CD1c-positive myeloid dendritic cell (primary cell): Measurements from ENCODE around the gene RPL38.
"Not testable (repeated sequence)": the region's sequence is repeated elsewhere in the genome, so short reads cannot be mapped to it uniquely, and the experiment has no call there.

Source experiments
- DNase-seq: peaks from one replicate; pipeline ENCODE4 v3.0.0-alpha.2; 2016; ENCODE audit errors: extremely low spot score

Gene RPL38

DNA sequence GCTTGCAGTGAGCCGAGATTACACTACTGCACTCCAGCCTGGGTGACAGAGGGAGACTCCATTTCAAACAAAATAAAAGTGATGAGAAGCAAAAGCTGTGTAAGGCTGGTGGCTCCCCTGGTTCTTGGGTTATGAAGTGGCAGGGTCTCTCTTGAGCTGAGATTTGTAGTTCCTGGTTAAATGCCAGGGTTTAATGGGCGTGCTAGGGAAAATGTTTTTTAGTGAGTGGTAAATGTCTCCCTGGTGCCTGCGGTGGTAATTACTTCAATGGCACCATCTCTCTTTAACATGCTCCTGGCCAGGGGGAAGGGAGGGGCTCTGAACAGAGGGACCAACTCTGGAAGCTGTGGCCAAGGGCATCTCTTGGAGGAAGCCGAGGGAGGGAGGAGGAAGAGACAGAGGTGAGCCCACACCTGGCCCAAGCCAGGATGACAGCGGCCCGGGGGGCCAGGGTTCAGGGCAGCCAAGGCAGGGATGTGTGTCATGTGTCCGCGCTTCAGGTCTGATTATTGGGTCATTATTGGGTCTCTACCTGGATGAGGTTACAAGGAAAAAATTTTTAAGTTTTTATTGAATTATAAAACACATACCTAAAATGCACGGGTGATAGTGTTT is 17.8 kb upstream of the RPL38 start:
- no peak for DNase-seq

- no peak for DNase-seq
Observed at GRCh38 chr17:74186498-74186897, 17.0 kb upstream of the RPL38 start.

DNA sequence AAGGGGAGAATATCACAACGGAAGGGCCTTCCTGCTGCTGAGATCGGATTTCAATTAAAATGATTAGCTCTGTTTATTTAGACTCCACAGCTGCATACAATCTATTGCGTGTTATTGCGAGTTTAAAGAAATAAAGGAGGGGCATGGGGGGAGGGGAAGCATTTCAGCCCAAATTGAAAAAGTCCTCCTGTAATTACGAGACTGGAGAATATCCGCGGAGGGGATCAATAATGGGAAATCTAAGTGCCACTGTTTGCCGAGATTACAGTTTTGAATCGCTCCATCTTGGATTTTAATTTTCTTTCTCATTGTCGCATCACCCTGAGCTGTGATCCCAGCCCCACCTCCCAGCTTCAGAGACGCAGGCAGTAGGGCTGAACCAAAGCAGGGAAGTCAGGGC is 15.7 kb upstream of the RPL38 start:
- DNase-seq = no peak

DNA sequence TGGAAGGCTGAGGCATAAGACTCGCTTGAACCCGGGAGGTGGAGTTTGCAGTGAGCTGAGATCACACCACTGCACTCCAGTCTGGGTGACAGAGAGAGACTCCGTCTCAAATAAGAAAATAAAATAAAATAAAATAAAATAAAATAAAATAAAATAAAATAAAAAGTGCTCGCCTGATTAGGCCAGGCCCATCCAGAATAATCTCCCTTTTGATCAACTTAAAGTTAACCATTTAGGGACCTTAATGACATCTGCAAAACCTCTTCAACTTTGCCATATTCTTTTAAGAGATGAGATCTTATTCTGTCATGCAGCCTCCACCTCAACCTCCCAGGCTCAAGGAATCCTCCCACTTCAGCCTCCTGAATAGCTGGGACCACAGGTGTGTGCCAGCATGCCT is 14.8 kb upstream of the RPL38 start:
- not testable (repeated sequence) for DNase-seq

DNA sequence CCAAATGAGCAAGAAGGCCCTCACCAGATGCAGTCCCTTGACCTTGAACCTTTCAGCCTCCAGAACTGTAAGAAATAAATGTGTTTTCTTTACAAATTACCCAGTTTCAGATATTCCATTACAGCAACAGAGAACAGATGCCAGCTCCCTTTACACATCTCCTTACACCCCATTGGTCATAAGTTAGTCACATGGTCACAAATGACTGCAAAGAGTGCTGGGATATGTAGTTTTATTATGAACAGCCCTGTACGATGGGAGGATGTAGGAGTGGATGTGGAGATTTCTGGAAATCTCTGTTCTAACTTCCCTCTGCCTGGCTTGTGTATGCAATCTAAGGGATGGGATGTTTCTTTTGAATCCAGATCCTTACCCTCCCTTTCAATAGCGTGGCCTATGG is 13.3 kb upstream of the RPL38 start:
- DNase-seq = peak; percentile 63

GRCh38 chr17:74190807-74191406 is 12.6 kb upstream of the RPL38 start:
- no peak for DNase-seq

DNA sequence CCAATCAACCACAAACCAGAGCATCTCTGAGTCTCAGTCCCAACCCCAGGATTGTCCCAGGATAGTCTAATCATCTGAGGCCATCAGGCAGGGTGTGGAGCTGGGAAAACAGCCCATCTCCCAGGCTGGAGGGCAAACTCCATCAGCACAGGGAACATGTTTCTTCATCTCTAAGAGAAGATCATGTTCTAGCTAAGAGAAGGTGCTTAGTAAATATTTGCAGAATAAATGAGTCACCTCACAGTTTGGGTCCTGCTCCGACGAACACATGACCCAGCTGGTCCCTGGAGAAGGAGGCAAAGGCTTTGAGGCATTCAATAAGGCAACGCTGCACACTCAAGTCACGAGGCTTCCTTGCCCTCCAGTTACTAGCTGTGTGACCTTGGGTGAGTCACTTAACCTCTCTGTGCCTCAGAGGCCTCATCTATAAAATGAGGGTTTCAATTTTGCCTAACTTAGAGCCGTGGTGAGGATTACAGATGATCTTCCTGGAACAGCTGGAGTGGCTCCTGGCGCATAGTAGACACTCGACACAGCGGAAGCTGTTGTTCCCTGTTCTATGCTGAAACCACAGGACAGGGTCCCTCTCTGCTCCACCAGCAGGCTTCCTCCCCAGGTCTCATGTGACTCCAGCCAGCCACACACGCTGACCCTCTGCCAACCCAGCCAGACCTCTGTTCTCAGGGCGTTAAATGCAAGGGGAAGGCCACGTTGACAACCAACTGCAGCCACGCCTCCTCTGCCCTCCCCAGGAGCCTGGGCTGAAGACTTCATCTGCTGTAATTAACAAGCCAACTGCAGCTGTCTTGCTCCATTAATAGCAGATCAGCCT is 10.3 kb upstream of the RPL38 start:
- peak; percentile 81 for DNase-seq

GRCh38 chr17:74194682-74195081 is 8.8 kb upstream of the RPL38 start:
- no peak for DNase-seq

DNA sequence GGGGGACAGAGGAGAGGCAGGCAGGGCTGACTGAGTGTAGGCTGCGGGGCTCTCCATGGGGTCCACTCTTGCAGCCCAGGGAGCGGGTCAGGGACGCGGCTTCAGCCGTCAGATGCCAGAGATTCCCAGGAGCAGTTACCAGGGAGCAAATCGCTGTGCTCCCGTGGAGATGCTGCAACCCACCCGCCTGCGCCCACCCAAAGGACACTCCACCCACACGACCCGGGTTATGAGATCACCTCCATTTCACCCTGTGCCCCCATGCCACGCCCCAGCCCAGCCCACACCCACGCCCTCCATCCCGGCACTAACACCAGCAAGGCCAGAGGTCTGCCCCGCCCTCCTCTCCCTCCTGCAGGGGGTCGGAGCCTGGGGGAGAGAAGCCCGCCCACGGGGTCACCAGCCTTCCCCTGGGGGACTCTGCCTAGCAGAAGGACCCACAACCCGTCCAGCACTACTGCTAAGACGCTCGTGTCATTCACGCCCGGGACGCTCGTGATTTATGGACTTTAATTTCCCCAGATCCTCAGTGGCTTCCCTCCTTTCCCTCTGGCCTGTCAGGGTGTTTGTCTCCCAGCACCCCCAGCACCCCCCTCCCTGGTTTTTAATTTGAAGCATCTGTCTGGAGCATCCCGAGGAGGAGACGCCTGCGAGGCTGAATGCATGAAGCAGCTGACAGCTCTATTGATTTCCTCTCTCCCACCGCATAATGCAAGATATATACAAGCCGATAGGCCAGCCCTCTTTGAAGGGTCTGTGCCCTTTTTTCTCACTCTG is 6.7 kb upstream of the RPL38 start:
- no peak for DNase-seq

GRCh38 chr17:74197801-74198200 is 5.7 kb upstream of the RPL38 start:
- DNase-seq = no peak

DNA sequence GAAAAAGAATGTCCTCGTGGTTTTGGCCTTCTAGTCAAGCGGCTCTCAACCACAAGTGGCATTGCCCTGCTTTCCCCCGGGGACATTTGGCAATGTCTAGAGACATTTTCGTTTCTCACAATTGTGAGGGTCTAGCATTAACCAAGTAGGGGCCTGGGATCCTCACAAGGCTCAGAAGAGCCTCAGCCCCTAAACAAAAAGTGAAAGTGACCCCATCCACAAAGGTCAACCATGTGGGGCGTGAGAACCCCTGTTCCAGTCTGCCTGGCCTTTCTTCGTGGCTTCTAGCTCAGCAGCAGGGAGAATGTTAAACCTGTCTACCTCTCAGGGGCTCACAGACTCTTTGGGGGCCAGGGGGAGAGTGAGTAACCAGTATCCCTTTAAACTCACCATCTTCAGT is 4.8 kb upstream of the RPL38 start:
- DNase-seq = no peak

DNA sequence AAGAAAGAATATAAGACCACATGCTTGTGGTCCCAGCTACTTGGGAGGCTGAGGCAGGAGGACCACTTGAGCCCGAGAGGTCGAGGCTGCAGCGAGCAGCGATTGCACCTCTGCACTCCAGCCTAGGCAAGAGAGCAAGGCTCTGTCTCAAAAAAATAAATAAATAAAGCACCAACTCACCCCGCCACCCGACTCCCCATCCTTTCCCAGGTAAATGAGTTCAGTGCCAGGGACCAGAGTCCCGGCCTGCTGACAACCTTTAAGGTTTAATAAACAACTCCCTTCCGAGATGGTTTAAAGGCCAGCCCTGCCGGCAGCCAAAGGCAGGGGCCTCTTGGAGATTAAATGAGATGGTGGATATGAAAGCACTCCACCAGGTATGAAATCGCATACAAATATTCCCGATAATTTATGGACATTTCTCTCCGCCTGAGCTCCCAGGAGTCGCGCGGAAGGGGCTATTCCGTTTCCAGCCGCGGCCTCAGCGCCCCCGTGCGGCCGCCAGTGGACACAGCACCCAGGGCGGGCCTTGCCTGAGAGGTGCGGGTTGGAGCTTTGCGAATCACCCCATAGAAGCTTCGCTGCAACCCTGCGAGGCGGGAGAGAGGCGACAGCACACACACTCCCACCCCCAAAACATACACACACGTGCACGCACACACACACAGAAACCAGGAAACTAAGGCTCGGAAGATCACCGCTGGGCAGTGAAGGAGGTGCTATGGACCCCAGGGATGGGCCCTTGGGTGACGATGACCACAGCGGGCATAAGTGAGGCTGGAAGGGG is 4.0 kb upstream of the RPL38 start:
- peak; percentile 78 for DNase-seq

DNA sequence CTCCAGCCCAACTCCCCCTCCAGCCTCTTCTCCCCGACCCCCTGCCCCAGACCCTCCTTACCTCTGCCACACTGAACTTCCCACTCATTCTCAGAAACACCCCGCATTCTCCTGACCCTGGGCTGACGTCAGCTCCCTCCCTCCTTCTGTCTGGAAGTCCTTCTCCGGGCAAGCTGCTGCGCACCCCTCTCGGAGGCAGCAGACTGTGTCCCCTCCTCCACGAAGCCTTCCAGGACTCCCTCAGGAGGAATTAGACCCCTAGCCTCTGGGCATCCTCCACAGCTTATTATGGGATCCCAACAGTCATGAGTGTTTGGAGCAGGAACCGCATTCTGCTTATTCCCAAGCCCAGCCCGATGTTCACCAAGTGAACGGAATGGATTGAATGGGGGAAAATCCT is 3.4 kb upstream of the RPL38 start:
- no peak for DNase-seq

DNA sequence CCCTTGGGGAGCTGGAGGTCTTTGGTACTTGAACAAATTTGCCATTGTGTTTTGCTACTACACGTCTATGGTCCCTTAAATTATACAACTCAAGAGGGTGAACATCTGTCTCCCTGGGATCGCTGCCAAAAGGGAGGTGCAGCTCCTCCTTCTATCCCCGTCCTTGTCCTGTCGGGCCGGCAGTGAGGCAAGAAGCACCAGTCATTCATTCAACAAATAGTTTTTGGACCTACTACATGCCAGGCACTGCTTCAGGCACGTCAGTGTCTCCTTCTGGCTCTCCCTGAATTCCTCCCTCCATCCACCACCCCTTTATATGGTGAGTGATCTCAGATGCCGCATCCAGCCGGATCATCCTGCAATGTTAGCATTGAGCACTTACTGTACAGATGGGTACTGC is 2.2 kb upstream of the RPL38 start:
- DNase-seq = no peak

DNA sequence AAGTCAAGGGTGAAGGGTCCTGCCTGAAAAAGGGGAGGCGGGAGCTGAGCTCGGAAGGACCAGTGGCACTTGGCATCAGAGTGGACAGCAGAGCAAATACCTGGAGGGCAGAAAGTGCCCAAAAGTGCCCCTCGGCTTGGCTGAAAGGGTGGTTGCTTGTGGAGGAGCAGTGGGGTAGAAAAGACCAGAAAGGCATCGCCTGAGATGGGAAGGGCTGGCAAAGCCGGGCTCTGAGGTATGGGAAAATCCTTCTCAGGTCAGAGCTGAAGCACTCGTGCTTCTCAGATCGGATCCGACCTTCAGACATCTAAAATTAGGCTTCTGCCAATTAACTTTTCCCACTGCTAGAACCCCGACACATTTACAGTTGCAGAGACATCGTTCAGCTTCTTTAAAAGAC is 1.5 kb upstream of the RPL38 start:
- DNase-seq = no peak

DNA sequence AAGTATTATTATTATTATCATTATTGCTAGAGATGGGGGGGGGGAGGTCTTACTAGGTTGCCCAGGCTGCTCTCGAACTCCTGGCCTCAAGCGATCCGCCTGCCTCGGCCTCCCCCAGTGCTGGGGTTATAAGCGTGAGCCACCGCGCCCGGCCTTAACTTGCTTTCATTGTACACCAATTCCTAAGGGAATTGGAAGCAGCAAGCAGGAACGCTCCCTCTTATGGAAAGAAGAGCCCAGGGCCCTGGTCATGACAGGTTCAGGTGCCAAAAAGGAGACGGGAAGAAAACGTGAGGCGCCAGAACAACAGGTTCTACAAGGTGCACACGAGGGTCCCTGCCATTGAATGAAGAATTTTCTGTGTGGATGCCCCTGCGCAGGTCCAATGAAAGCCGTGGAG is 540 bp upstream of the RPL38 start:
- DNase-seq = no peak

DNA sequence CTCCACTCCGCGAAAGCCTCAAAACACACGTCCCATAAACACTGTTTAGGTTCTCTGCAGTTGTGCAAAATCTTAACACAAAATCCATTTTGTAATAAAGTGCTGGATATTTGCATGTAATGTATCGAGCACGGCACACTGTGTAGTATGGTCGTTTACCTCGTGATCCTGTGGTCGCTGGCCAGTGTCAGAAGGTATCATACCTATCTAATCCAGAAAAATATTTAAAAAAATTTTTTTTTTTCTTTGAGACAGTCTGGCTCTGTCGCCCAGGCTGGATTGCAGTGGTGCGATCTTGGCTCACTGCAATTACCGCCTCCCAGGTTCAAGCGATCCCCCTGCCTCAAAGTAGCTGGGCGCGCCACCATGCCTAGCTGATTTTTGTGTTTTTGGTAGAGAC is 996 bp downstream of the RPL38 start:
- DNase-seq = no peak

DNA sequence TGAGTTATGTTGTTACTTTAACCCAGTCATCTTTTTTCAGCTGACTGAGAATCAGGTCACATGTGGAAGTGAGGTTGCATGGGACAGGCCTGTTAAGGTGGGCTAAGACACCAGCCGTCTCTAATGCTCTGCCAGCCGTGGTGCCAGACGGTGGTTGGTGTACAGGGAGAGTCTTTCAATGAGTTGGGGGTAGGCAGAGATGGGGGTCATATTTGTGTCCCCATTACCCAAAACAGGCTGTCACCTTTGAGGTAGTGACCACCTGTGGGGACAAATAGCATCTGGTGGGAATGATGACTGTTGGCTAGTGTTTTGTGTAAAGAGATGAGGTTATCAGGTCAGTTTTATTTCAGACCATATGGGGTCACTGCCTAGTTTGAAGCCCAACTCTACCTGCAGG is 1.8 kb downstream of the RPL38 start:
- DNase-seq = no peak

DNA sequence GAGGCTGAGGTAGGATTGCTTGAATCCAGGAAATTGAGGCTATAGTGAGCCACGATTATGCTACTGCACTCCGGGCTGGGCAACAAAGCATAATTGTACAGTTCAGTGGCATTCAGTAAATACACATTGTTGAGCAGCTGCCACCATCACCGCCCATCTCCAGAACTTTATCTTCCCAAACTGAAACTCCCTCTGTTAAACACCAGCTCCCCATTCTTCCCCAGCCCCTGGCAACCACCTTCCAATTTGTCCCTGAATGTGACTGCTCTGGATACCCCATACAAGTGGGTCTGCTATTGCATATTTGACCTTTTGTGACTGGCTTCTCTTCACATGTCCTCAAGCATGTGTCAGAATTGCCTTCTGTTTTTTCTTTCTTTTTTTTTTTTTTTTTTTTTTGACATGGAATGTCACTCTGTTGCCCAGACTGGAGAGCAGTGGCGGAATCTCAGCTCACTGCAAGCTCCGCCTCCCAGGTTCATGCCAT is 2.9 kb downstream of the RPL38 start:
- no peak for DNase-seq

DNA sequence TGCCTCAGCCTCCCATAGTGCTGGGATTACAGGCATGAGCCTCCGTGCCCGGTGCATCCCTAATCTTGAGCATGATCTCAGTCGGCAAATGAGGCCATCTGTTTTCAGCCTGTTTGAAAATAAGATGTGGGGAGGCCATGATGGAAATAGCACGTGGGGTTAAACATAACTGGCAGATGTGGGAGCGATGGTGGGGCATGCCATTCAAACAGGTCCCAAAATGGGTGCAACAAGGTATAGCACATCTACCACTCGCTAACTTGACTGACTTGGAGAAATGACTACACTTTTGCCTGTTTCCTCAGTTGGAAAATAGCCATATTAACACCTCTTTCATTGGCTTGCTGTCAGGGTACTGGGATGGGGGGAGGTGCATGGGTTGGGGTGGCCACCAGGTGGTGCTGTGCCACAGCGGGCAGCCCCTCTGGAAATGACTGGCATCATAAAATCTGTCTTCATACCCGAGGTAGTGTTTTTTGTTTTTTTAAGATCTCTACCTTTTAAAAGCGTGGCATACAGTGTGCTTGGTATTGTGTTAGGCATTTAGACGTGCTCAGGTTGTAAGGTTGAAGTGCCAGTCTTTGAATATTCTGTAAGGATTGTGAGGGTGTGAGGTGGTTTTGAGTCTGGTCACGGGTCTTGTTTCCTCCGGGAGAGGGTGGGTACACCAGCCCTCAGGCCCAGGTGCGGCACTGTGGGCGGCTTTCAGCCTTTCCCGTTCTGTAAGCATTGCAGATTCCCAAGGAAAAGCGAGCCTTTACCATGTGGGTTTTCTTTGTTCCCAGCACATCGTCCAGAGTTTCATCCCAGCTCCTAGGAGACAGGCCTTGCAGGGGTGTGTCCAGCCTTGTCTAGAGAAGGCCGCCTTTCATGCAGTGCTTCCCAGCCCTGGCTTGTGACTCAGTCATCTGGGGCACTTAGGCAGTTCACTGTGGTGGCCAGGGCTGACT is 7.0 kb downstream of the RPL38 start:
- DNase-seq = peak; percentile 76
